ENCODE results near the gene WDR86.

Gene WDR86

DNA sequence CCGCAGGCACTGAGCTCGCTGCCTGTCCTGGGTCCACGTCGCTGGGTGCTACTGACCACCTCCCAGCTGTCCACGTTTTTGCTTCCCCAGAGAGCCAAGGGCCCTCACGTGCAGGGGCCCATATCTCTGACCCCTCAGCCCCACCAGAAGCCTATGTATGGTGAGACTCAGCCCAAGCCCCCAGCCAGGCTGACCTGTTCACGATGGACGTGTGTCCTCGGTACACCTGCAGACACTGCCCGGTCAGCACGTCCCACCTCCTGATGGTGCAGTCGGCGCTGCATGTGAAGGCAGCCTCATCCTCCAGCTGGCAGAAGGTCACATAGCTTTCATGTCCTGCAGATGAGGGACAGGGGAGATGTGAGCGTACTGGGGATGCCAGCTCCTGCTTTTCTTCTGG lies 9.9 kb downstream of the WDR86 start:
- Histone ChIP-seq H3K36me3 (no peaks in the 10 kb centered on the region), H3K27ac (no peak overlapping the region), H3K4me3 (ENCODE audit: low read depth, low read length) (no peak overlapping the region), H3K27me3 (ENCODE audit: insufficient read depth, low read depth, severe bottlenecking) (no peaks in the 10 kb centered on the region), H3K9me3 (ENCODE audit: severe bottlenecking) (no peaks in the 10 kb centered on the region)
- no peak for DNase-seq
- TF ChIP-seq, protein P1, sequence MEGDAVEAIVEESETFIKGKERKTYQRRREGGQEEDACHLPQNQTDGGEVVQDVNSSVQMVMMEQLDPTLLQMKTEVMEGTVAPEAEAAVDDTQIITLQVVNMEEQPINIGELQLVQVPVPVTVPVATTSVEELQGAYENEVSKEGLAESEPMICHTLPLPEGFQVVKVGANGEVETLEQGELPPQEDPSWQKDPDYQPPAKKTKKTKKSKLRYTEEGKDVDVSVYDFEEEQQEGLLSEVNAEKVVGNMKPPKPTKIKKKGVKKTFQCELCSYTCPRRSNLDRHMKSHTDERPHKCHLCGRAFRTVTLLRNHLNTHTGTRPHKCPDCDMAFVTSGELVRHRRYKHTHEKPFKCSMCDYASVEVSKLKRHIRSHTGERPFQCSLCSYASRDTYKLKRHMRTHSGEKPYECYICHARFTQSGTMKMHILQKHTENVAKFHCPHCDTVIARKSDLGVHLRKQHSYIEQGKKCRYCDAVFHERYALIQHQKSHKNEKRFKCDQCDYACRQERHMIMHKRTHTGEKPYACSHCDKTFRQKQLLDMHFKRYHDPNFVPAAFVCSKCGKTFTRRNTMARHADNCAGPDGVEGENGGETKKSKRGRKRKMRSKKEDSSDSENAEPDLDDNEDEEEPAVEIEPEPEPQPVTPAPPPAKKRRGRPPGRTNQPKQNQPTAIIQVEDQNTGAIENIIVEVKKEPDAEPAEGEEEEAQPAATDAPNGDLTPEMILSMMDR (IDR thresholded peaks at IDR 0.05; ENCODE audit: low read depth, low read length): no peak

DNA sequence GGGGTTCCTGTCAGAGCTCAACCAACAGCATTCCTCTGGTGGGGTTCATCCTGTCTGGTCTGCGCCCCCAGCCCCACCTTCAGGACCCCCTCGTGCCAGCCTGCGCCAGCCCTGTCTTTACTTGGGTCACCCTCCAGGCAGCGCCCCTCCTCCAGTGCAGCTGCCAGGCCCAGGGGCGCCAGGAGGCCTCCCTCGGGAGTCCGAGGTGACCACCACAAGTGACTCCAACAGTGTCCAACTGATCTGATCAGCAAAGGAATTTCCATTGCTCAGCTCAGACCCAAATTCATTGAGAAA lies 10.6 kb downstream of the WDR86 start:
- no peak for DNase-seq
- Histone ChIP-seq H3K9me3 (ENCODE audit: severe bottlenecking) (no peaks in the 10 kb centered on the region), H3K4me3 (ENCODE audit: low read depth, low read length) (no peak overlapping the region), H3K27me3 (ENCODE audit: insufficient read depth, low read depth, severe bottlenecking) (no peaks in the 10 kb centered on the region), H3K36me3 (no peaks in the 10 kb centered on the region), H3K27ac (no peak overlapping the region)
- TF ChIP-seq, protein P1 (IDR thresholded peaks at IDR 0.05; ENCODE audit: low read depth, low read length): no peak

DNA sequence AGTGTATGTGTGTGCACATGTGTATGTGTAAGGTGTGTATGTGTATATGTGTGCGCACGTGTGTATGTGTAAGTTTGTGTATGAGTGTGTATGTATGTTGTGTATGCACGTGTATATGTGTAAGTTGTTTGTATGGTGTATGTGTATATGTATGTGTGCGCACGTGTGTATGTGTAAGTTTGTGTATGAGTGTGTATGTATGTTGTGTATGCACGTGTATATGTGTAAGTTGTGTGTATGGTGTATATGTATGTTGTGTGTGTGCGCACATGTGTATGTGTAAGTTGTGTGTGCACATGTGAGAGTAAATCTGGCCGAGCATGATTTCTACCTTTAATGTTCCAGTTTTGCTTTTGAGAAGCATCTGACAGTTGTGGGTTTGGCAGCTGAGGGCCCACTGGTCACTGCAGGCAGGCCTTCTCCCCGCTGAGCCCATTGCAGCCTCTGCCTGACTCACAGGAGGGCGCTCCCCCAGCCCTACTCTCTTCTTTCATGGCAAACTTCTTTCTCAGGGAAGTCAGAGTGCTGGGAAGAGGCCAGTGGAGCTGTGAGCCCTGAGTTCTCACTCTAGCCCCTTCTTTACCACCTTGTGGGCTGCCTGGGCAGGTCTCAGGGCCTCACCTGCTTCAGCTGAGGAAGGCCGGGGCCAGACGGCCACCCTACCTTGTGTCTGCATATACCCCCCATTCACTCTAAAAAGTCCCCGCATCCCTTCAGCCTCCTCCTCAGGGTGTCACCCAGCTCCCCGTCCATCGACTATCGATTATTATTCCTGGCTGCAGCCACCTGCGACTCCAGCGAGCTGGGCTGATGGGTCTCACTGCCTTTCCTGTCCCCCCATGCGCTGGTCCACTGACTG lies 11.2 kb downstream of the WDR86 start:
- Histone ChIP-seq H3K27me3 (ENCODE audit: insufficient read depth, low read depth, severe bottlenecking) (no peaks in the 10 kb centered on the region), H3K27ac (no peak overlapping the region), H3K36me3 (no peaks in the 10 kb centered on the region), H3K9me3 (ENCODE audit: severe bottlenecking) (no peaks in the 10 kb centered on the region), H3K4me3 (ENCODE audit: low read depth, low read length) (no peak overlapping the region)
- DNase-seq: no peak
- TF ChIP-seq, protein P1 (IDR thresholded peaks at IDR 0.05; ENCODE audit: low read depth, low read length): no peak

DNA sequence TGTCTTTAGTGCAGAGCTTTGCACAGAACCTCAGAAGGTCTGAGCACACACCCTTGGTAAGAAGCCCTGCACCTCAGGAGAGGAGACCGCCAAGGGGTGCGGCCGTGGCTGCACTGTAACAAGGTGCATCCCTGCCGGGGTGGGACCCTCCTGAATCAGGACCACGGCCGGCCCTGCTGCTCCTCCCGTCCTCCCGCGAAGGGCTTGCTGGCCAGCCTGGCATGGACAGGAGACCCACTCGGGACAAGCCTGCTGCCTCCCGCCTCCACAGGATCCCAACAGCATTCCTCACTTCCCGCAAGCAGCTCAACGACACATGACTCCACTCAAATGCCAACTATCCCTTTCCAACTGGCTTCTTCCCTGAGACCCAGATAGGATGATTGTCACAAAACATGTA lies 12.8 kb downstream of the WDR86 start:
- DNase-seq: no peak
- H3K9me3 ChIP-seq (ENCODE audit: severe bottlenecking): no peaks in the 10 kb centered on the region
- TF ChIP-seq, protein P1 (IDR thresholded peaks at IDR 0.05; ENCODE audit: low read depth, low read length): no peak
- H3K27me3 ChIP-seq (ENCODE audit: insufficient read depth, low read depth, severe bottlenecking): no peaks in the 10 kb centered on the region
- no peak overlapping the region for H3K4me3 ChIP-seq (ENCODE audit: low read depth, low read length)
- no peaks in the 10 kb centered on the region for H3K36me3 ChIP-seq
- no peak overlapping the region for H3K27ac ChIP-seq

DNA sequence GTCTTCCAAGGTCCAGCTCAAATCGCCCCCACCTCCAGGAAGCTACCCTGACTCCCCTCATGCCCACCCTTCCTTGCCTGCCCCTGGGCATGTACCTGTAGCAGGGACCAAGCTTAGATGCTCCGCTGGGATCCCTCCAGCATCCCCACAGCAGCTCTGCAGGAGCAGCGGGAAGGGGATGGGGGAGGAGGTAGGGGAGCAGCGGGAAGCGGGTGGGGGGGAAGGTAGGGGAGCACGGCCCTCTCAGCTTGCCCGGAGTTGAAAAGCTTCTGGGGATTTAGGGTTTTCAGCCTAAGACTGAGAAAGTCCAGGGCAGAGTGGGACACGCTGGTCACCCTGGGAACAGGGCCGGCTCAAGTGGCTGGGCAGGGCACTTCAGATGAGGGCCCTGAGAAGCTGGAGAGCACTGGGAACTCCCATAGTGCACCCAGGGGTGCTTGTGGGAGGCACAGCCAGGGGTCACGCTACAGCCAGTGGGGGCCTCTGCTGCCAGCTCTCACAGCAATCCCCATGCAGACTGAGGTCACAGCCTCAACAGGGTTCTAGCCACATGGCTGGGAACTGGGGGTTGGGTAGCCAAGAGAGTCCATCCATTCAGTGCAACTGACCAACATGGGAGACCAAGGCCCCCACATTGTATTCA lies 13.4 kb downstream of the WDR86 start:
- no peak for DNase-seq
- Histone ChIP-seq H3K27ac (no peak overlapping the region), H3K27me3 (ENCODE audit: insufficient read depth, low read depth, severe bottlenecking) (no peaks in the 10 kb centered on the region), H3K36me3 (no peaks in the 10 kb centered on the region), H3K4me3 (ENCODE audit: low read depth, low read length) (no peak overlapping the region), H3K9me3 (ENCODE audit: severe bottlenecking) (no peaks in the 10 kb centered on the region)
- TF ChIP-seq, protein P1 (IDR thresholded peaks at IDR 0.05; ENCODE audit: low read depth, low read length): no peak

All from WERI-Rb-1 (cell line).